Measurements from ENCODE around the gene PROSER3. TPM values are rescaled to one million over a fixed set of nuclear protein-coding genes. Genes with fewer than 3 reads are reported as not detected.
A peak's percentile ranks its signal among the peaks of the same experiment; 100 is the strongest.

Gene PROSER3
- total RNA-seq, 1 donor from 2014 or later, result 15.0 TPM

GRCh38 chr19:35773020-35773806 is 15.2 kb downstream of the PROSER3 start:
- peaks cover 13% of the 10 kb centered on the region for H3K4me1 Mint-ChIP-seq (ENCODE audit: unreplicated experiment)
- no peak overlapping the region for H3K27ac Mint-ChIP-seq (ENCODE audit: unreplicated experiment)
- no peak for DNase-seq (ENCODE audit: low spot score)
- peaks cover 15% of the 10 kb centered on the region for H3K27me3 Mint-ChIP-seq (ENCODE audit: unreplicated experiment)
- H3K36me3 Mint-ChIP-seq (ENCODE audit: low read depth, unreplicated experiment), result peaks cover 10% of the 10 kb centered on the region
- no peaks in the 10 kb centered on the region for H3K9me3 Mint-ChIP-seq (ENCODE audit: unreplicated experiment)
- TF ChIP-seq CTCF (IDR thresholded peaks at IDR 0.05; ENCODE audit: unreplicated experiment), result no peak
- no peak overlapping the region for H3K4me3 Mint-ChIP-seq (ENCODE audit: unreplicated experiment)

GRCh38 chr19:35774274-35775045 is 16.5 kb downstream of the PROSER3 start:
- Mint-ChIP-seq H3K36me3 (ENCODE audit: low read depth, unreplicated experiment) (peaks cover 5% of the 10 kb centered on the region), H3K27me3 (ENCODE audit: unreplicated experiment) (peaks cover 15% of the 10 kb centered on the region), H3K9me3 (ENCODE audit: unreplicated experiment) (no peaks in the 10 kb centered on the region), H3K4me3 (ENCODE audit: unreplicated experiment) (peak overlapping the region; percentile 88), H3K27ac (ENCODE audit: unreplicated experiment) (peak overlapping the region; percentile 7), H3K4me1 (ENCODE audit: unreplicated experiment) (peaks cover 13% of the 10 kb centered on the region)
- DNase-seq (ENCODE audit: low spot score), result no peak
- no peak for TF ChIP-seq CTCF (IDR thresholded peaks at IDR 0.05; ENCODE audit: unreplicated experiment)

- no peak for TF ChIP-seq CTCF (IDR thresholded peaks at IDR 0.05; ENCODE audit: unreplicated experiment)
- H3K27ac Mint-ChIP-seq (ENCODE audit: unreplicated experiment), result no peak overlapping the region
- peaks cover 5% of the 10 kb centered on the region for H3K36me3 Mint-ChIP-seq (ENCODE audit: low read depth, unreplicated experiment)
- DNase-seq (ENCODE audit: low spot score), result no peak
- H3K27me3 Mint-ChIP-seq (ENCODE audit: unreplicated experiment), result peaks cover 17% of the 10 kb centered on the region
- peaks cover 13% of the 10 kb centered on the region for H3K4me1 Mint-ChIP-seq (ENCODE audit: unreplicated experiment)
- H3K4me3 Mint-ChIP-seq (ENCODE audit: unreplicated experiment), result peak overlapping the region; percentile 88
- H3K9me3 Mint-ChIP-seq (ENCODE audit: unreplicated experiment), result no peaks in the 10 kb centered on the region
These were observed 17.0 kb downstream of the PROSER3 start for GRCh38 chr19:35775046-35775297.

GRCh38 chr19:35775298-35776101 is 17.5 kb downstream of the PROSER3 start, which contains the start of gene ARHGAP33:
ARHGAP33 (plus strand) TSS chr19:35775564; CDS start chr19:35775659, 95 bp downstream.
- Mint-ChIP-seq H3K27ac (ENCODE audit: unreplicated experiment) (peak within 1 kb of the TSS; percentile 7), H3K27me3 (ENCODE audit: unreplicated experiment) (peaks cover 16% of the 10 kb centered on the region), H3K36me3 (ENCODE audit: low read depth, unreplicated experiment) (peaks cover 5% of the 10 kb centered on the region), H3K4me3 (ENCODE audit: unreplicated experiment) (peak within 1 kb of the TSS; percentile 88), H3K9me3 (ENCODE audit: unreplicated experiment) (no peaks in the 10 kb centered on the region), H3K4me1 (ENCODE audit: unreplicated experiment) (peaks cover 13% of the 10 kb centered on the region)
- TF ChIP-seq CTCF (IDR thresholded peaks at IDR 0.05; ENCODE audit: unreplicated experiment), result no peak
- DNase-seq (ENCODE audit: low spot score), result peak; percentile 98

All from endothelial cell (in vitro differentiated cells).